ENCODE data around the gene LEPROT.

GRCh38 chr1:65480684-65481405 lies 60.4 kb downstream of the LEPROT start:
- TF ChIP-seq, protein P1, sequence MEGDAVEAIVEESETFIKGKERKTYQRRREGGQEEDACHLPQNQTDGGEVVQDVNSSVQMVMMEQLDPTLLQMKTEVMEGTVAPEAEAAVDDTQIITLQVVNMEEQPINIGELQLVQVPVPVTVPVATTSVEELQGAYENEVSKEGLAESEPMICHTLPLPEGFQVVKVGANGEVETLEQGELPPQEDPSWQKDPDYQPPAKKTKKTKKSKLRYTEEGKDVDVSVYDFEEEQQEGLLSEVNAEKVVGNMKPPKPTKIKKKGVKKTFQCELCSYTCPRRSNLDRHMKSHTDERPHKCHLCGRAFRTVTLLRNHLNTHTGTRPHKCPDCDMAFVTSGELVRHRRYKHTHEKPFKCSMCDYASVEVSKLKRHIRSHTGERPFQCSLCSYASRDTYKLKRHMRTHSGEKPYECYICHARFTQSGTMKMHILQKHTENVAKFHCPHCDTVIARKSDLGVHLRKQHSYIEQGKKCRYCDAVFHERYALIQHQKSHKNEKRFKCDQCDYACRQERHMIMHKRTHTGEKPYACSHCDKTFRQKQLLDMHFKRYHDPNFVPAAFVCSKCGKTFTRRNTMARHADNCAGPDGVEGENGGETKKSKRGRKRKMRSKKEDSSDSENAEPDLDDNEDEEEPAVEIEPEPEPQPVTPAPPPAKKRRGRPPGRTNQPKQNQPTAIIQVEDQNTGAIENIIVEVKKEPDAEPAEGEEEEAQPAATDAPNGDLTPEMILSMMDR (IDR thresholded peaks at IDR 0.05 in 8 of 11, conservative IDR thresholded peaks at IDR 0.05 in 3 of 11): no peak
- TF ChIP-seq POLR2AphosphoS5 (IDR thresholded peaks at IDR 0.05) (no peak), POLR2A (IDR thresholded peaks at IDR 0.05) (no peak)

Measured in spleen (tissue), 7 donors.